ENCODE results near the gene TMEM95.

TMEM95 gene

DNA sequence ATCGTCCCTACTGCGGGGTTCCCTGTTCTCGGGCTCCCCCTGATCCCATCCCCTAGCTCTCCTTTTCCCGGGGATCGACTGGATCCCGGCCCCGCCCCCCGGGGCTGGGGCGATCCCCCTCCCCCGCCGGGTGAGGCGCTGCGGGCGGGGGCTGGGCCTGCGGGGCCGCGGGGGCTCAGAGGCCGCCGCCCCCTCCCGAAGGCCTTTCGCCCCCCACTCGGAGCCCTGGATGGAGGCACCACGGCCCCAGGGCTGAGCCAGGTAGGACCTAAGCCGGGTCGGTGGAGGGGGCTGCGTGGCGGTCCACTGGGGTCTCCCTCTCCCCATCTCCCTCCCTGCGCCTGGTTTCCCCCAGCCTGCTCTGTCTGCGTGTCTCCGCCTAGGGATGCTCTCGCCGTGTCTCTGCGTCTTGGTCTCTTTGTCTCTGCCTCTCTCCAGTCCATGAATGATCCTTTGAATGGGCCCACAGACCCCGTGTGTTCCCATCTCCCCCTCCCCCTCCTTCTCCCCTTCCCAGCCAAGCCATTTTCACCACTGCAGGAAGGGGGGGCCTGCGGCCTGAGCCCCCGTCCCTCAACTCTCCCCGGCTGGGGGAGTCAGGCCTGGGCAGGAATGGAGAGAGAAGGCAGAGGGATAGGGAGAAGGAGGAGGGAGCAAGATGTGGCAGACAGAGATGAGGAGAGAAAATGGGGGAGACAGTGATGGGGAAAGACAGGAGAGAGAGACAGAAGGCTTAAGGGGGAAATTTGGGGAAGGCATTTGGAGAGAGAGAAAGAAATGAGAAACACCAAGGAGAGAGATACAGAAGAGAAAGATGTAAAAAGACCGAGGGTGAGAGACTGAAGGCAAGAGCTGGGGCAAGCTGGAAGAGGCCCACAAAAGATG, 50.6 kb downstream of the TMEM95 start:
- no peak for DNase-seq

DNA sequence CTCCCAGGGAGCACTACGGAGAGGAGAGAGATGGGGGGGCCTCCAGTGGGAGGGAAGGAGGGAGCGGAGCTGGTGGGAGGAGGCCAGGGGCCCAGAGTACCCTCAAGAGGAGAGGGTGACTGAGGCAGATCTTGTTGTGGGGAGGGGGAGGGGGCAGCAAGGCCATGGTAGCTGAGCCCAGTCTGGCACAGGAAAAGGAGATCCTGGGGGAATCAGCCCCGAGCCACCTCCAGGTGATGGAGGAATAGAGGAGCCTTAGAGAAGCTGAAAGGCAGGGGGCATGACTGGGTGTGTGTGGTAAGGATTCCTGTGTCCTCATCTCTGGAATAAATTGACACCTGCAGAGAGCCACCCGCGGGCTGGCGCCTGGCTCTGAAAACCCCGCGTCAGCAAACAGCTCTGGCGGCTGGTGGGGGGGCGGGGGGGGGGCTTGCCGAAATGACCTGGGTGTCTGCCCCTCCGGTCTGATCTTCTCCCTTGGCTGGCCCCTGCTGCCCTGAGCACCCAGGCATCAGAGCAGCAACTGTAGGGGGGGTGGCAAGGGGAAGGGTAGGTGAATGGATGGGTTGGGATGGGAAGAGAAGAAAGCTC, 51.4 kb downstream of the TMEM95 start:
- no peak for DNase-seq
